Transverse colon (tissue), 4 donors: ENCODE results near the gene ANKS1B. TPM values are rescaled to one million over a fixed set of nuclear protein-coding genes. Genes with fewer than 3 reads are reported as not detected.

ENCODE experiments used
- DNase-seq: peaks from one replicate; pipeline ENCODE4 v3.0.0-alpha.2; 2019
- H3K27ac ChIP-seq, 4 donors: fragments of 200-600 bp; sonication (generic); 2 replicates each; pipeline ENCODE4 v1.5.1; 2016 to 2018; ENCODE audit warnings: inconsistent platforms in 4 of 4
- H3K27me3 ChIP-seq: fragments of 200-600 bp; sonication (generic); 2 replicates; pipeline ENCODE4 v1.5.1; 2017; ENCODE audit warnings: inconsistent platforms
- H3K36me3 ChIP-seq, 4 donors: fragments of 200-600 bp; sonication (generic); 2 replicates each; pipeline ENCODE4 v1.5.1; 2017 to 2019; ENCODE audit warnings: inconsistent platforms in 4 of 4
- H3K4me1 ChIP-seq, 4 donors: fragments of 200-600 bp; sonication (generic); 2 replicates each; pipeline ENCODE4 v1.5.1; 2017 to 2020; ENCODE audit warnings: inconsistent platforms in 4 of 4
- H3K4me3 ChIP-seq, 4 donors: fragments of 200-600 bp; sonication (generic); 1 replicate in 1 of 4; 2 replicates in 3 of 4; pipeline versions ENCODE4 v1.5.1 to v1.6.1; 2017 to 2019; ENCODE audit warnings: inconsistent platforms in 4 of 4
- H3K9me3 ChIP-seq, 2 donors: fragments of 200-600 bp; sonication (generic); 2 replicates each; pipeline ENCODE4 v1.5.1; 2017 to 2019; ENCODE audit warnings: inconsistent platforms in 2 of 2
- CTCF ChIP-seq, 5 experiments: fragments of 200-600 bp in 3 of 5; fragments of 450-650 bp in 2 of 5; sonication (generic) in 3 of 5; IDR thresholded peaks; 1 replicate in 2 of 5; 2 replicates in 3 of 5; pipeline ENCODE4 v1.5.1; 2016 to 2017; ENCODE audit warnings: antibody characterized with exemption in 5 of 5, inconsistent platforms in 3 of 5, mild to moderate bottlenecking in 2 of 5, moderate library complexity in 1 of 5
- EP300 ChIP-seq: sonication (generic); formaldehyde crosslinking; IDR thresholded peaks from one replicate; pipeline ENCODE4 v1.6.1; 2017; ENCODE audit warnings: antibody characterized with exemption, low read depth
- POLR2A ChIP-seq: fragments of 450-650 bp; IDR thresholded peaks from one replicate; pipeline ENCODE4 v1.6.1; 2016; ENCODE audit warnings: antibody characterized with exemption, mild to moderate bottlenecking, moderate library complexity
- POLR2AphosphoS5 ChIP-seq, 3 donors: sonication (generic); formaldehyde crosslinking; IDR thresholded peaks; one replicate each; pipeline ENCODE4 v1.6.1; 2016; ENCODE audit warnings: antibody characterized with exemption in 3 of 3
- WGBS, 2 donors: methylation state at CpG; one replicate each; pipeline ENCODE4 v1.1.5; 2018; ENCODE audit warnings: low coverage in 1 of 2; 5-methylcytosine and 5-hydroxymethylcytosine counted together
- in situ Hi-C, 4 donors: fragments of 200-750 bp; cut with MboI; loops; one replicate each; pipeline versions ENCODE4 v1.15.0 to v1.15.1; 2017; ENCODE audit warnings: low sequenced_read_pairs in 3 of 4, low pct_ligation_motif_present in 1 of 4, low pct_unique_long_range_greater_than_20kb in 1 of 4
- intact Hi-C: fragments of 100-400 bp; cut with DNase I; formaldehyde crosslinking; loops from one replicate; pipeline ENCODE4 v1.15.1; 2023; ENCODE audit warnings: low total_unique reads
- total RNA-seq, 4 donors: library from RNA; depleted of rRNA; stranded (reverse); fragments of >200 nt; gene quantifications; one replicate each; pipeline ENCODE4 v1.1.0, GENCODE V29; 2016

The ANKS1B gene
- total RNA-seq, 4 donors from 2014 or later = 1.4 to 6.4 (median 3.5) TPM; not detected in 1

GRCh38 chr12:99053616-99054362, 930.9 kb downstream of the ANKS1B start:
- no peak for DNase-seq
- TF ChIP-seq POLR2AphosphoS5 (IDR thresholded peaks at IDR 0.05) = no peak
- no peak for TF ChIP-seq CTCF (IDR thresholded peaks at IDR 0.05)
- TF ChIP-seq POLR2A = no peak
- no peak for TF ChIP-seq EP300
- H3K4me1 ChIP-seq = no peaks in the 10 kb centered on the region
- intact Hi-C loops (no loop called here), in situ Hi-C loops (no loop called here)
- H3K36me3 ChIP-seq = no peaks in the 10 kb centered on the region
- no peak overlapping the region for H3K4me3 ChIP-seq
- H3K9me3 ChIP-seq = no peaks in the 10 kb centered on the region
- no peaks in the 10 kb centered on the region for H3K27me3 ChIP-seq
- no peak overlapping the region for H3K27ac ChIP-seq
- 86 to 88% methylated on average over 11 of the region's 11 CpGs for WGBS, 2 donors

GRCh38 chr12:99049774-99050173, 935.0 kb downstream of the ANKS1B start:
- DNase-seq = no peak
- intact Hi-C loops = no loop called here
- WGBS, 2 donors = 39 to 42% methylated on average over 3 of the region's 3 CpGs

DNA sequence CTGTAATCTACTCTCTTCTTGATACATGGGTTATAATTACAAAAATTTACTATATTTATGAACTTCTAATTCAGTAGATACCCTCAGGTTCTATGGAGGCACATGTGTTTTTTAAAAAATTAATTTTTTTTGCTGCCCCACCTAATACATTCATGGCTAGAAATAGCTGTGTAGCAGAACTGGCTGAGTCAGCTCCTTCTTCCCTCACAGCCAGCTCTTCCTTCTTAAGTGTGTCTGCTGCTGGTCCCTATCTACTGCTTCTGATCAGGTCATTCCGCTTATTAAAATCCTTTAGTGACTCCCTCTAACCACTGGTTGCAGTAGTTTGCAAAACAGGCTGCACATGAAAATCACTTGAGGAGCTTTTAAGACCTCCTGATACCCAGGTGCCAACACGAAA, 939.6 kb downstream of the ANKS1B start:
- no peak overlapping the region for H3K4me3 ChIP-seq
- 54 to 86% methylated on average over 2 of the region's 2 CpGs for WGBS, 2 donors
- no peak overlapping the region for H3K27ac ChIP-seq
- no peak for TF ChIP-seq POLR2AphosphoS5 (IDR thresholded peaks at IDR 0.05)
- TF ChIP-seq CTCF (IDR thresholded peaks at IDR 0.05) = no peak
- TF ChIP-seq EP300 = no peak
- TF ChIP-seq POLR2A = no peak
- no peak for DNase-seq
- no peaks in the 10 kb centered on the region for H3K36me3 ChIP-seq
- H3K4me1 ChIP-seq = no peaks in the 10 kb centered on the region
- in situ Hi-C loops = loop anchor here in 2 of 4 donors (25.0 kb wide), 1 partner anchor 717 kb away; no protein-coding TSS in a partner anchor
- H3K27me3 ChIP-seq = no peaks in the 10 kb centered on the region
- intact Hi-C loops = no loop called here
- peaks cover 0 to 3% of the 10 kb centered on the region in 2 donors for H3K9me3 ChIP-seq

More at GRCh38 chr12:99049774-99050173, 935.0 kb downstream of the ANKS1B start:
- in situ Hi-C loops = loop anchor here in 2 of 4 donors (25.0 kb wide), 1 partner anchor 713 kb away; no protein-coding TSS in a partner anchor
- Histone ChIP-seq H3K4me3 (no peak overlapping the region), H3K9me3 (peaks cover 0 to 3% of the 10 kb centered on the region in 2 donors), H3K27me3 (no peaks in the 10 kb centered on the region), H3K36me3 (no peaks in the 10 kb centered on the region), H3K27ac (no peak overlapping the region), H3K4me1 (no peaks in the 10 kb centered on the region)
- no peak for TF ChIP-seq EP300
- TF ChIP-seq POLR2A = no peak
- TF ChIP-seq CTCF (IDR thresholded peaks at IDR 0.05) = no peak
- no peak for TF ChIP-seq POLR2AphosphoS5 (IDR thresholded peaks at IDR 0.05)

DNA sequence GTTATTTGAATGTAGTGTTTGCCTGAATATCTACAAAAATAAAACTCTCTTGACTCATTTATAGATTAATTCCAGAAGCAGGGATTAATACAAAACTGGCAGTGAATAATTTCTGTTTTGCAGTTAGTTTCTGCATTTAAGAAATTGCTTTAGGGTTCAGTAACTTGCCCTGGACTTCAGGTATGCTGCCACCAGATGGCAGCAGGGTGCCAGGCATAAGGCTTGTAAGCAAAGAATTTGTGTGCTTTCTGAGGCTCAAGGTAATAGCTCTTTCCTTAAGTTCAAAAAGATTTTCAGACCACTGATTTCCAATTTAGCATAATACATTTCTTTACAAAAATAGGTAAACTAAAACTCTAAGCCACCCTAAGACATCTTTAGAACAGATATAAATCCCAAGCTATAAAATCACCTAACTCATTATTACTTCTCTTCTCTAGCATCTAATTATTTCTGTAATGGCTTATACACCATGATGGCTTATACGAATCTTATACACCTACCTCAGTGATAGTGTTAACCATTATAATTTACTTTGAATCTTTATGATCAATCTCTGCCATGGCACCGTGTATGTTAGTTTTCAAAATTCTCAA, 941.3 kb downstream of the ANKS1B start:
- H3K4me1 ChIP-seq = no peaks in the 10 kb centered on the region
- TF ChIP-seq POLR2A = no peak
- peak; percentile 51 to 79 (median 73) for TF ChIP-seq CTCF (IDR thresholded peaks at IDR 0.05)
- peak; percentile 37 for DNase-seq
- peaks cover 0 to 3% of the 10 kb centered on the region in 2 donors for H3K9me3 ChIP-seq
- WGBS, 2 donors = 57 to 73% methylated on average over 2 of the region's 2 CpGs
- no peak overlapping the region for H3K4me3 ChIP-seq
- in situ Hi-C loops (loop anchor here in 2 of 4 donors (25.0 kb wide), 1 partner anchor 719 kb away; no protein-coding TSS in a partner anchor), intact Hi-C loops (no loop called here)
- no peak overlapping the region for H3K27ac ChIP-seq
- H3K36me3 ChIP-seq = no peaks in the 10 kb centered on the region
- H3K27me3 ChIP-seq = no peaks in the 10 kb centered on the region
